Activated naive CD8-positive, alpha-beta T cell treated with anti-CD3 and anti-CD28 coated beads, Interleukin-2, amount 10 ng/mL, durations not matched to agents 7 days and 5 days (primary cell): ENCODE data around the gene TICRR. TPM values are rescaled to one million over a fixed set of nuclear protein-coding genes. Genes with fewer than 3 reads are reported as not detected.

Source experiments
- ATAC-seq: fragments of 150-1000 bp; cut with Tn5 transposase; one replicate; pipeline ENCODE4 v1.10.0; 2021; ENCODE audit warnings: low read depth, moderate library complexity
- POLR2A ChIA-PET: fragments of 350-600 bp; sonication (Branson Sonifier 250); formaldehyde crosslinking; loops from one replicate; lab custom pipeline; 2021; ENCODE audit warnings: antibody characterized with exemption; lab: Charles Lee
- DNase-seq: peaks from one replicate; pipeline ENCODE4 v3.0.0; 2021
- H3K27ac Mint-ChIP-seq: one replicate; pipeline ENCODE4 v1.8.0; 2022; ENCODE audit warnings: mild to moderate bottlenecking, mixed read lengths
- H3K27me3 Mint-ChIP-seq: one replicate; pipeline ENCODE4 v1.8.0; 2022; ENCODE audit warnings: mild to moderate bottlenecking, moderate library complexity, mixed read lengths
- H3K36me3 Mint-ChIP-seq: one replicate; pipeline ENCODE4 v1.8.0; 2021; ENCODE audit warnings: mild to moderate bottlenecking, mixed read lengths
- H3K4me1 Mint-ChIP-seq: one replicate; pipeline ENCODE4 v1.8.0; 2021; ENCODE audit warnings: mixed read lengths
- H3K4me3 Mint-ChIP-seq: one replicate; pipeline ENCODE4 v1.8.0; 2022; ENCODE audit warnings: mild to moderate bottlenecking, moderate library complexity, mixed read lengths
- H3K9me3 Mint-ChIP-seq: one replicate; pipeline ENCODE4 v1.8.0; 2021; ENCODE audit warnings: mixed read lengths
- total RNA-seq, 2 experiments: library from RNA; stranded (reverse); gene quantifications; one replicate each; pipeline ENCODE4 v1.2.3, GENCODE V29; 2021

TICRR gene
- total RNA-seq, 2 experiments from 2014 or later: 18.6 to 20.6 TPM

DNA sequence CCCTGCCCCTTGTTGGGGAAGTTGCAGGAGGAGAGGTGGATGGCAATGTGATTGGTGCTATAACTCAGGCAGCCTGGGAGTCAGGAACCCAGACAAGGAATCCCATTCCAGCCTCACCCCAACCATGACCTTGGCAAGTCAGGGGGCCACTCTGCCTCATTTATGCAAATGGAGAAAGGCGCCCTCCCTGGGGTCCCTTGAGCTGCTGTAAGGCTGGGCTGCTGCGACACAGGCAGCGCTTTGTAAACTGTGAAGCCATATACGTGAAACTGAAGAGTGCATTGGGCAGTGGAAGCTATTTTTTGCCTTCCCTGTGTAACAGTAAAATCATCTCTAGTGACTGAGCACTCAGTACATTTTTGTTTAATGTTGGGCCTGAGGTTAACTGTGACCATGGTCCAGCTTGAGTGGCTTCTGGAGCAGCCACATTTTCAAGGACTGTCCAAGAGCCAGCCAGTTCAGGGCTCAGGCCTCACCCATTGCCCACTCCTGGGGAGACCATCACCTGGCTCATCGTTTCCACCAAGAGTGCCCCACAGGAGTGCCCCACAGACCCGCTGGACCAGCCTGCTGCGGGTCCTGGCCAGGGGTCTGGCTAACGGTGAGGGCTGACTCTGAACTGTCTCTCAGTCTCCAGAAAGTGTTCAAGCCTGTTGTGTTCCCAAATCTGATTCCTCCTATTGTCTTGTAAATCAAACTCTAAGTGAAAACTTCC is 52.1 kb downstream of the TICRR start:
- POLR2A ChIA-PET: no interaction called here
- no peaks in the 10 kb centered on the region for H3K4me1 Mint-ChIP-seq
- no peak overlapping the region for H3K27ac Mint-ChIP-seq
- no peak overlapping the region for H3K4me3 Mint-ChIP-seq
- DNase-seq (no peak), ATAC-seq (no peak)
- H3K36me3 Mint-ChIP-seq: peaks cover 52% of the 10 kb centered on the region
- H3K9me3 Mint-ChIP-seq: no peaks in the 10 kb centered on the region
- no peaks in the 10 kb centered on the region for H3K27me3 Mint-ChIP-seq

- ATAC-seq (no peak), DNase-seq (no peak)
- Mint-ChIP-seq H3K36me3 (peaks cover 49% of the 10 kb centered on the region), H3K27me3 (no peaks in the 10 kb centered on the region), H3K4me1 (no peaks in the 10 kb centered on the region), H3K4me3 (no peak overlapping the region), H3K27ac (no peak overlapping the region), H3K9me3 (no peaks in the 10 kb centered on the region)
- POLR2A ChIA-PET: no interaction called here
Observed at GRCh38 chr15:89628301-89628700, 53.0 kb downstream of the TICRR start.

GRCh38 chr15:89628806-89629715 is 53.8 kb downstream of the TICRR start:
- no peaks in the 10 kb centered on the region for H3K4me1 Mint-ChIP-seq
- H3K36me3 Mint-ChIP-seq: peaks cover 46% of the 10 kb centered on the region
- H3K27me3 Mint-ChIP-seq: no peaks in the 10 kb centered on the region
- no peak overlapping the region for H3K27ac Mint-ChIP-seq
- no peak overlapping the region for H3K4me3 Mint-ChIP-seq
- ATAC-seq (no peak), DNase-seq (no peak)
- no peaks in the 10 kb centered on the region for H3K9me3 Mint-ChIP-seq
- POLR2A ChIA-PET: no interaction called here

GRCh38 chr15:89629829-89630228 is 54.6 kb downstream of the TICRR start:
- Mint-ChIP-seq H3K27me3 (no peaks in the 10 kb centered on the region), H3K27ac (no peak overlapping the region), H3K4me3 (no peak overlapping the region), H3K36me3 (peaks cover 38% of the 10 kb centered on the region), H3K4me1 (no peaks in the 10 kb centered on the region), H3K9me3 (no peaks in the 10 kb centered on the region)
- POLR2A ChIA-PET: no interaction called here
- no peak for ATAC-seq
- no peak for DNase-seq

GRCh38 chr15:89630260-89630659 is 55.0 kb downstream of the TICRR start:
- no peak overlapping the region for H3K27ac Mint-ChIP-seq
- no peaks in the 10 kb centered on the region for H3K27me3 Mint-ChIP-seq
- H3K4me3 Mint-ChIP-seq: no peak overlapping the region
- no peaks in the 10 kb centered on the region for H3K4me1 Mint-ChIP-seq
- peaks cover under 1% of the 10 kb centered on the region for H3K9me3 Mint-ChIP-seq
- POLR2A ChIA-PET: no interaction called here
- DNase-seq (no peak), ATAC-seq (no peak)
- peaks cover 36% of the 10 kb centered on the region for H3K36me3 Mint-ChIP-seq

- H3K27me3 Mint-ChIP-seq: no peaks in the 10 kb centered on the region
- no peak overlapping the region for H3K4me3 Mint-ChIP-seq
- H3K9me3 Mint-ChIP-seq: peaks cover 2% of the 10 kb centered on the region
- DNase-seq (no peak), ATAC-seq (no peak)
- POLR2A ChIA-PET: no interaction called here
- no peaks in the 10 kb centered on the region for H3K4me1 Mint-ChIP-seq
- peaks cover 35% of the 10 kb centered on the region for H3K36me3 Mint-ChIP-seq
- H3K27ac Mint-ChIP-seq: no peak overlapping the region
Observed at GRCh38 chr15:89630974-89631901, 56.0 kb downstream of the TICRR start.

DNA sequence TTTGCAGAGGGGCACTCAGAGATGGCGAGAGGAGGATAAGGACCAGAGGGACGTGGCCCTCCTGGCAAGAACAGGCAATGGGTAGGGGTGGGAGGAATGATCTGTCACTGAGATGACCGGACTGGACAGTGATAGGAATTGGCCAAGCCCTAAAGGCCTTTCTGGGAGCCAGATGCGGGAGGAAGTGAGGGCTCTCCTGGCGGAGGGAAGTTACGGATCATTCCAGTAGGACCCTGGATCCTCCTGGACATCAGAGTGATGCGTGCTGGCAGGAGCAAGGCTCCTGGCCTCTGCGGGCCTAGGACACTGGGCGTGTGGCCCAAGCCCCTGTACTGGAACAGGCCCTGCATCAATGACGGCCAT is 56.6 kb downstream of the TICRR start:
- peaks cover 2% of the 10 kb centered on the region for H3K9me3 Mint-ChIP-seq
- H3K27ac Mint-ChIP-seq: no peak overlapping the region
- no peak for ATAC-seq
- POLR2A ChIA-PET: no interaction called here
- no peaks in the 10 kb centered on the region for H3K4me1 Mint-ChIP-seq
- no peak overlapping the region for H3K4me3 Mint-ChIP-seq
- H3K27me3 Mint-ChIP-seq: no peaks in the 10 kb centered on the region
- no peak for DNase-seq
- H3K36me3 Mint-ChIP-seq: peaks cover 30% of the 10 kb centered on the region

DNA sequence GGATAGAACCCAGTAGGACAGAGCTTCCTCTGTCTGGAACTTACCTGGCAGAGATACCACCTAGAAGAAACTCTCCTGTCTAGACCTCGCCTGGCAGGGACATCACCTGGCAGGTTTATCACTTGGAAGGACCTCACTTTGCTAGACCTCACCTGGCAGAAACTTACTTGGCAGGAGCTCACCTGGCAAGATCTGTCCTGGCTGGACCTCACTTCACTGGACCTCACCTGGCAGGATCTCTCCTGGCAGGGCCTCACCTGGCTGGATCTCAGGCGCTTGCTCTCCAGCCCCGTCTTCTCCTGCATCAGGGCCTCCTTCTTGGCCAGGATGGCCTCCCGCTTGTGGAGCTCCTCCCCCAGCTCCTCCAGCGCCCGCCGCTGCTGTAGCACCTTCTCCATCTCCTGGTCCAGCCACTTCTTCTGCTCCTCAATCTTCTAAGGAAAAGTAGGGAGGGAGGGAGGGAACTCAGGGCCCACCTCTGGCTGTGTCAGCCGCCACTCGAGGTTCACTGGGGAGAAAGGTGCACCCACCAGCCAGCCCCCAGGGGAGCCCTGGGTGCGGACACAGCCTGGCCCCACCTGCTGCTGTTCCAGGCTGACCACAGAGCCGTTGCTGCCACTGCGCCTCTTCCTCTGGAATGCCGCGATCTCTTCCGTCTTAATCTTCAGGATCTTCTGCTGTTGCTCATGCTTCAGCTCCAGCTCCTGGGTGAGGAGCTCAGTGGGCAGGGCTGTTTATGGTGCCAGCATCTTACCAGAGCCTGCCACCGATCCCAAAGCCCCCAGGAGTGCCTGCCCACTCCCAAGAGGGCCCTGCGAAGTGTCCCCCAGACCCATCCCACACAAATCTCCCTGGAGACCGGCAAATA is 57.5 kb downstream of the TICRR start:
- H3K4me3 Mint-ChIP-seq: no peak overlapping the region
- H3K4me1 Mint-ChIP-seq: no peaks in the 10 kb centered on the region
- H3K27ac Mint-ChIP-seq: no peak overlapping the region
- no peak for DNase-seq
- POLR2A ChIA-PET: no interaction called here
- H3K27me3 Mint-ChIP-seq: no peaks in the 10 kb centered on the region
- H3K9me3 Mint-ChIP-seq: peaks cover 2% of the 10 kb centered on the region
- ATAC-seq: no peak
- H3K36me3 Mint-ChIP-seq: peaks cover 30% of the 10 kb centered on the region

DNA sequence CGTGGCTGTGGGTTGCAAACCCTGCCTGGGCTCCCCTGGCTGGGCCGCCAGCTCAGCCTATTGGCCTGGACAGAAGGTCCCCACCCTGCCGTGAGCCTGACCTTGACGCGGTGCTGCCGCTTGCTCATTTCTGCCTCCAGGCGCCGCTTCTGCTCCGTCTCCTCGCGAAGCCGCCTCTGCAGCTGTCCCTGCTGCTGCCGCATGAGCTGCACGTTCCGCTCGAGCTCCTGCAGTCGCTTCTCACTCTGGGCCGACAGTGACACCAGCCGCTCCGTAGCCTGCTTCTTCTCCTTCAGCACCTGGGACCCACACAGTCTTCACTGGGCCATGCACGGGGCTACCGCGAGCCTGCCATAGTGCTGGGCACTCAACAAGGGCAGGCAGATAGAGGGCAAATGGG is 58.3 kb downstream of the TICRR start:
- DNase-seq (no peak), ATAC-seq (no peak)
- Mint-ChIP-seq H3K36me3 (peaks cover 28% of the 10 kb centered on the region), H3K4me1 (no peaks in the 10 kb centered on the region), H3K27me3 (no peaks in the 10 kb centered on the region), H3K27ac (no peak overlapping the region), H3K4me3 (no peak overlapping the region), H3K9me3 (peaks cover 2% of the 10 kb centered on the region)
- POLR2A ChIA-PET: no interaction called here

DNA sequence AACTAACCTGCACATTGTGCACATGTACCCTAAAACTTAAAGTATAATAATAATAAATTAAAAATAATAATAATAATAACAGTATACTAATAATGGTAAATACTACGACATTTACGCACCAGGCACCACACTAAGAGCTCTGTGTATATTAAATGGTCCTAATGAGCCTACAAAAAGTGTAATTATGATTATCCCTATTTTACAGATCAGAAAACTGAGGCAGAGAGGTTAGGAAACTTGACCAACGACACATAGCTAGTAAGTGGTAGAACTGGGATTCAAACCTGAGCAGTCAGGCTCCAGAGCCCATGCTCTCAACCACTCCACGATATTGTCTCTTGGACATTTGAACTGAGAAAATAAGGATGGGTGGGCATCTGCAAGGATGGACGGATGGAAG is 65.0 kb downstream of the TICRR start:
- Mint-ChIP-seq H3K9me3 (peaks cover 2% of the 10 kb centered on the region), H3K4me1 (peaks cover 5% of the 10 kb centered on the region), H3K27ac (no peak overlapping the region), H3K27me3 (no peaks in the 10 kb centered on the region), H3K4me3 (no peak overlapping the region), H3K36me3 (peaks cover 2% of the 10 kb centered on the region)
- DNase-seq: no peak
- POLR2A ChIA-PET: no interaction called here
- ATAC-seq: no peak

GRCh38 chr15:89641053-89641452 is 65.8 kb downstream of the TICRR start:
- Mint-ChIP-seq H3K4me1 (peaks cover 5% of the 10 kb centered on the region), H3K4me3 (no peak overlapping the region), H3K9me3 (no peaks in the 10 kb centered on the region), H3K36me3 (no peaks in the 10 kb centered on the region), H3K27me3 (no peaks in the 10 kb centered on the region), H3K27ac (no peak overlapping the region)
- no peak for DNase-seq
- ATAC-seq: no peak
- POLR2A ChIA-PET: no interaction called here

GRCh38 chr15:89642106-89642505 is 66.8 kb downstream of the TICRR start:
- POLR2A ChIA-PET: no interaction called here
- DNase-seq: no peak
- H3K4me3 Mint-ChIP-seq: no peak overlapping the region
- H3K27me3 Mint-ChIP-seq: no peaks in the 10 kb centered on the region
- H3K9me3 Mint-ChIP-seq: no peaks in the 10 kb centered on the region
- H3K36me3 Mint-ChIP-seq: no peaks in the 10 kb centered on the region
- no peak overlapping the region for H3K27ac Mint-ChIP-seq
- ATAC-seq: no peak
- peaks cover 5% of the 10 kb centered on the region for H3K4me1 Mint-ChIP-seq
